ENCODE data around the gene TNK1.

The TNK1 gene

DNA sequence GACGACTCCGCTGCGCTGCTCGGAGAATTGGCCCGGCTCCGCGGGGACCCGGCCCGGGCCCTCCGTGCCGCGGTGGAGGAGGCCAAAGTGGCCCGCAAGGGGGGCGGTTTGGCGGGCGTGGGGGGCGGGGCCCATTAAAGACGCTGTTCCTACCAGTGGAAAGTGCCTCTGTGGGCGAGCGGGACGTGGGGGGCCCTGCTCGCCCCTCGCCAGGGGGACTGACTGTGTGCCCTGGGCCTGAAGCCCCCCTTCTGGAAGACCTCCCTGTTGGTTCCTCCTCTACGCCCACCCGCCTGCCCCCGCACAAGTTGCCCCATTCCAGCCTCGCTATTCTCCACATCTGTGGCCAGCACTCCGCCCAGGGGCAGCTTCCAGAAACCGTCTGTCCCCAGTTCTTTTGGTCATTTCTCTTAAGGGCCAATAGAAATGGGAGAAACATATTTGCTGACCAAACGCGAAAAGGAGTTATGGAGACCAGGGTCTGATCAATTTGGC is 56.5 kb downstream of the TNK1 start:
- DNase-seq, result no peak

GRCh38 chr17:7437950-7438614 is 57.2 kb downstream of the TNK1 start:
- DNase-seq, result peak in 1 of 2 donors; percentile 48

DNA sequence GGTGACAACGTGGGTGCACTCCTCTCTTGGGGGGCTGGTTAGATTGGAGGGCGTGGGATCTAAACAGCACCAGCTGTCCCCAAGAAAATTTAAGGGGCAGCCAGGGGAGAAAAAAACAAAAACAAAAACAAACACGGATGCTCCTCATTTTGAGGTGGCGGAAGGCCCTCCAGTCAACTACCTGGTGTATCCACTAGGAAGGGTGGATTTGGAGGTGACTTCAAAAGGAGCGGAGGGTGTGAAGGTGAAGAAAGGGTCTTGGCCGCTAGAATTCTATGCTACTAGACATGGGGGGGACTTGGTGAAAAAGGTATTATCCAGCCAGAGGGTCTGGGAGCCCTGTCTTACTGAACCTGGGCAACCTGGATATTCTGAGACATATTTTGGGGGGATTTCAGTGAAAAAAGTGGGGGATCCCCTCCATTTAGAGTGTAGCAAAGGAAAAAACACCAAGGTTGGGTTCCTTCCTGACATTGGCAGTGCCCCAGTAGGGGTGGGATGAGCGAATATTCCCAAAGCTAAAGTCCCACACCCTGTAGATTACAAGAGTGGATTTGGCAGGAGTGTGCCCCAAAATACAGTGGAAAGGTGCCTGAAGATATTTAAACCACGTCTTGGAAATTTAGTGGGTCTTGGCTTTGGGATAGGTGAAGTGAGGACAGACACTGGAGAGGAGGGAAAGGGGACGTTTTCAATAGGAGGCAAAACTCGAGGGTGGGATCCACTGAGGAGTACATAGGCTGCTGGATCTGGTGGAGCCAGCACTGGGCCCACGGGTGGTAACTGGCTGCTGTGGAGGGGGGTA is 58.0 kb downstream of the TNK1 start:
- DNase-seq, result no peak
